GM10266 (cell line): Measurements from ENCODE around the gene ATP5PD.

Experiments
- DNase-seq: peaks from one replicate; pipeline ENCODE4 v3.0.0; 2012; ENCODE audit errors: extremely low spot score
- TF ChIP-seq, protein P1 (sequence below): IDR thresholded peaks from 2 replicates; pipeline ENCODE4 v1.5.1; 2012; ENCODE audit warnings: mild to moderate bottlenecking, low read depth; ENCODE audit not compliant: control insufficient read depth, insufficient read depth; ENCODE audit errors: missing control alignments

The ATP5PD gene

GRCh38 chr17:74994440-74994839, 52.3 kb downstream of the ATP5PD start:
- no peak for DNase-seq
- TF ChIP-seq, protein P1, sequence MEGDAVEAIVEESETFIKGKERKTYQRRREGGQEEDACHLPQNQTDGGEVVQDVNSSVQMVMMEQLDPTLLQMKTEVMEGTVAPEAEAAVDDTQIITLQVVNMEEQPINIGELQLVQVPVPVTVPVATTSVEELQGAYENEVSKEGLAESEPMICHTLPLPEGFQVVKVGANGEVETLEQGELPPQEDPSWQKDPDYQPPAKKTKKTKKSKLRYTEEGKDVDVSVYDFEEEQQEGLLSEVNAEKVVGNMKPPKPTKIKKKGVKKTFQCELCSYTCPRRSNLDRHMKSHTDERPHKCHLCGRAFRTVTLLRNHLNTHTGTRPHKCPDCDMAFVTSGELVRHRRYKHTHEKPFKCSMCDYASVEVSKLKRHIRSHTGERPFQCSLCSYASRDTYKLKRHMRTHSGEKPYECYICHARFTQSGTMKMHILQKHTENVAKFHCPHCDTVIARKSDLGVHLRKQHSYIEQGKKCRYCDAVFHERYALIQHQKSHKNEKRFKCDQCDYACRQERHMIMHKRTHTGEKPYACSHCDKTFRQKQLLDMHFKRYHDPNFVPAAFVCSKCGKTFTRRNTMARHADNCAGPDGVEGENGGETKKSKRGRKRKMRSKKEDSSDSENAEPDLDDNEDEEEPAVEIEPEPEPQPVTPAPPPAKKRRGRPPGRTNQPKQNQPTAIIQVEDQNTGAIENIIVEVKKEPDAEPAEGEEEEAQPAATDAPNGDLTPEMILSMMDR = no peak

- TF ChIP-seq, protein P1 = no peak
- DNase-seq = no peak
These were observed 54.5 kb downstream of the ATP5PD start for GRCh38 chr17:74992223-74992622.

GRCh38 chr17:74990581-74991105, 56.1 kb downstream of the ATP5PD start:
- TF ChIP-seq, protein P1 = no peak
- DNase-seq = no peak
